NCI-H1436 (cell line): ENCODE measurements around the gene PRMT9.

Source experiments
- DNase-seq: peaks from one replicate; lab custom pipeline; 2025; lab: John Stamatoyannopoulos, UW

The PRMT9 gene

DNA sequence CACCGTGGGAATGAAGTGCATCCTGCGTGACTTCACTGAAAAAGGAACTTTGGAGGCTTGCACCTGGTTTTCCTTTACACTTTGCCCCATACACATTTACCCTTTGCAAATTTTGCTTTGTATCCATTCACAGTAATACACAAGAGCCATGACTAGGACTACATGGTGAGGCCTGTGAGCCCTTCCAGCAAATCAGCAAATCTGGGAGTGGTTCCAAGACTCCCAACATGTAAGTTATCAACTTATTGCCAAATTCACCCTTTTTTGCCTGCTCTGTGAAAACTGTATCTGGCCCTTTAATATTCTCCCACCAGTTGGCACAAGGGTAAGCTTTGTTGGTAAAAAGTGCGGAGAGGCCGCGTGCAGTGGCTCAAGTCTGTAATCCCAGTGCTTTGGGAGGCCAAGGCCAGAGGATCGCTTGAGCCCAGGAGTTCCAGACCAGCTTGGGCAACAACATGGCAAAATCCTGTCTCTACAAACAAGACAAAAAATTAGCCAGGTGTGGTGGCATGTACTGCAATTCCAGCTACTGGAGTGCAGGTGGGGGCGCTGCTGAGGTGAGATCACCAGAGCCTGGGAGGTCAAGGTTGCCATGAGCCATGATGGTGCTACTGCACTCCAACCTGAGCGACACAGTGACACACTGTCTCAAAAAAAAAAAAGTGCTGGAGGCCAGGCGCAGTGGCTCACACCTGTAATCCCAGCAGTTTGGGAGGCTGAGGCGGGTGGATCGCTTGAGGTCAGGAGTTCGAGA, 5.0 kb downstream of the PRMT9 start:
- DNase-seq: no peak

GRCh38 chr4:147678106-147678505, 5.9 kb downstream of the PRMT9 start:
- no peak for DNase-seq

DNA sequence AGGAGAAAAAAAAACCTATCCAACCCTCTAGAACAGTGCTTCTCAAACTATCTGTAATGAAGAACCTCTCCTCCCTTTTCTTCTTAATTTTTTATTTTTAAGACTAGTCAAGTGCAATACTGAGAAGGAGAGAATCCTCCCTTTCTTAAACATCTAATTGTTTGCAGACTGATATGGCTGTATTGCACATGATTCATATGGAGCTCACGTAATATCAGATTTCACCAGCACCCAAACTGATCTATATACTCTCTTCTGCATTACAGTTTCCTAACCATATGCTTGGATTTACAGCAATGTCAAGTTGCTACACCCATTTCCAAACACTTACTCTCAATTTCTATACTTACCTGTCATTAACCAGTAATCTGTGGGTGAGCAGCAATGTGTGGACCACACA, 9.5 kb downstream of the PRMT9 start:
- DNase-seq: no peak

DNA sequence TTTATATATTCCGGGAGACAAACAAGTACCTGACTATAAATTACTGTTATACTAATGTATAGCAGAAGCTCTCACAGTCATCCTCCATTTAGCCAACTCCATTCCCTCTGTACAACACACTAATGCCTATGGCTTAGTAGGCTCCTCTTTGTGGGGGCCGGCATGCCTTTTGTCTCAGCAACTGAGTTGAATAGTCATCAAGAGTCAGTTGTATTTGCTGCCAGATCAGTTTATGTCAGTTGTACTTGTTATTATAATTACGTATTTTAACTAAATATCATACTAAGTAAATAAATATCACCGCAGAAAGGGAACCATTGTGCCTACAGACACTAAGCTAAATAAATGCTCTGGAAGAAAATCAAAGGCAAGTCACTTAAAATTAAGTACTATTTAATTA, 9.9 kb downstream of the PRMT9 start:
- DNase-seq: no peak

GRCh38 chr4:147658501-147658900, 25.5 kb downstream of the PRMT9 start:
- no peak for DNase-seq

- no peak for DNase-seq
Measured at GRCh38 chr4:147655639-147656038, 28.3 kb downstream of the PRMT9 start.

GRCh38 chr4:147651563-147651962, 32.4 kb downstream of the PRMT9 start:
- DNase-seq: no peak

DNA sequence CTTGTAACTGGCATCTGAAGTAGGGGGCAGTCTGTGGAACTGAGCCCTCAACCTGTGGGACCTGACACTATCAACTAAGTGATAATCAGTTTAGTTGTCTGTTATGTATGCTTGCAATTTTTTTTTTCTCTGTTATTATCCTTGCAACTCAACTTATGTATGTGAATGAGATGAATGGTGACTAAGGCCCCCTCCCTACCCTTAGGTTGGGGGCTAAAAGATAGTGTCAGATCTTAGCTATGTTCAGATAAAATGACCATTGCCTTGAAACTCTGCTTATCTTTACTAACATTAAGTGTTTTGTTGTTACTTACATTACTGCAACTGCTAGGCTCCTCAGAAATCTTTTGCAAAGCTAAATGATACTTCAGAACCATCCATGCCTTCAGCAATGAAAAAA, 35.3 kb downstream of the PRMT9 start:
- DNase-seq: no peak

- DNase-seq: no peak
Measured at GRCh38 chr4:147645099-147645498, 38.9 kb downstream of the PRMT9 start.

DNA sequence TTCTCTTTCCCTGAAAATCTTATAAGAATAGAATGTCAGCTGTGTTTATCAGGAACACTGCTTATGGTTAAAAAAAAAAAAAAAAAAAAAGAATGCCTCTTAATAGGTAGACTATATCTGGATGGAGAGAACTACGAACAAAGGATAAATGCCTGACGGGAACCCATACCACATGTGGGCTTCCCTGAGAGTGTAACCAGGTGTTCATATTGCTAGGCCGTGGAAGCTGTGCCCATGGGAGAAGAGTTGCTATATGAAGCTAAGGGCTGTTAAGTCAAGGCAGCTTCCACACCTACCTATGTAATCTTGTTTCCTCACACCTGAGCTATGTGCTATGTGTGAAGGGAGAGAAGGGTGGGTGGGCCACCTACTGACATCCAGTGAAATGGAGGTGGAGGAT, 39.5 kb downstream of the PRMT9 start:
- DNase-seq: no peak

DNA sequence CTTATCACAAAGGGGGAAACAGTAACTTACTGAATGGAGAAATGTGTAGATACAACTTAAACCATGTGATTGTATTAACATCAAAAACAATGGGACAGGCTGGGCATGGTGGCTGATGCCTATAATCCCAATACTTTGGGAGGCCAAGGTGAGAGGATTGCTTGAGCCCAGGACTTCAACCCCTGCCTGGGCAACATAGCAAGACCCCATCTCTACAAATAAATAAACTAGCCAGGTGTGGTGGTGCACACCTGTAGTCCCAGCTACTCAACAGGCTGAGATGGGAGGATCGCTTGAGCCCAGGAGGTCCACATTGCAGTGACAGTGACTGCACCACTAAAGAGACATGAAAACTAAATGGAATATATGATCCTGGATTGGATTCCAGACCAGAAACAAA, 40.3 kb downstream of the PRMT9 start:
- no peak for DNase-seq

- DNase-seq: no peak
Measured at GRCh38 chr4:147640331-147640730, 43.6 kb downstream of the PRMT9 start.

GRCh38 chr4:147639388-147639787, 44.6 kb downstream of the PRMT9 start:
- no peak for DNase-seq

DNA sequence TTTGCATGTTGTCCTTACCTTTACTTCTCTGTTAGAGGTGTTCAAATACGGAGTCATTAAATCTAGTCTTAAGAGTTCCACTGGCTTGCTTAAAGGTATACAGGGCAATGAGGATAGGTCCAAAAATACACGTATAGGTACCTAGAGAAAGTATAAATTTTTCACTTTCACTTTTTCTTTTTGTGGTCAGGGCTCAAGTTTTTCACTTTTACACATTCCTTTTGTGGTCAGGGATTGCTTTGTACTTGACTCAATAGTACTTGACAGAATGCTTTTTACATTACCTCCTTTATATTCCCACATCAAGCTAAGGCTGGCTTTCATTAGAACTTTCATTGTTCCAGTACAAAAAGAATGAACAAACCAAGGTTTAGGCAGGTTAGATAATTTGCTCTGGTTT, 45.0 kb downstream of the PRMT9 start:
- DNase-seq: no peak

- no peak for DNase-seq
Measured at GRCh38 chr4:147638365-147638764, 45.6 kb downstream of the PRMT9 start.

- DNase-seq: no peak
Measured at GRCh38 chr4:147635348-147635747, 48.6 kb downstream of the PRMT9 start.

DNA sequence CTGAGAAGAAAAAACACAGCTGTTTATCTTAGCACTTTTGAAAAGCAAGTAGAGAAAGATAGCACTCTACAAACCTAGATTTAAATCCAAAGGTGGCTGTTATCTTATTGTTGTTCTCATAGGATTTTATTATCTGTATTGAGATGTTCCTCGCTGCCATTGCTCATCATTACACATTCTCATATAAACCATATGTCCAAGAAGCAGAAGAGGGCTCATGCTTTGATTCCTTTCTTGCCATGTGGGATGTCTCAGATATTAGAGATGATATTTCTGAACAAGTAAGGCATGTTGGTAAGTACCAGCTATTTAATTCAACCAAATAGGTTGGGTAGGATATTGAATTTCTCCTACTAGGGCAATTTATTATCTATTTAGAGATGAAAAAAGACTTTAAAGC, 50.3 kb downstream of the PRMT9 start:
- no peak for DNase-seq

GRCh38 chr4:147633113-147633512, 50.9 kb downstream of the PRMT9 start:
- DNase-seq: no peak

- DNase-seq: no peak
Measured at GRCh38 chr4:147629783-147630730, 53.9 kb downstream of the PRMT9 start.

- DNase-seq: no peak
Measured at GRCh38 chr4:147628415-147628814, 55.5 kb downstream of the PRMT9 start.

- DNase-seq: no peak
Measured at GRCh38 chr4:147626903-147627302, 57.1 kb downstream of the PRMT9 start.

GRCh38 chr4:147625733-147626132, 58.2 kb downstream of the PRMT9 start:
- DNase-seq: no peak

DNA sequence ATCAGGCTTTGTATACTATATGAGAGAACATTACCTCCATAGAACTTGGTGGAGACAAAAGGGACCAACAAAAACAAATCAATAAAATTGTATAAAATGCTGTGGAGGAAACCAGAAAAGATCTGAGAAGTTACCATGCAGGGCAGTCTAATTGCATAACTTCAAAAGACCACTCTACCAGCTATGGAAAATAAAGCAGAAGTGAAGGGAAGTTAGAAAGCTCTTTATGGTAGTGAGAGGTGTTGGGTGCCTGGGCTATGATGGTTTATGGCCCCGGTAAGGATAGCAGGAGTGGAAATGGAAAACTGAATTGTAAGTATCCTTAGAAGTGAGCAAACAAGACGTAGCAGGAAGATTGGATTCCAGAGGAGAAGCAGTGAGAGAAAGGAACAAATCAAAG, 63.6 kb downstream of the PRMT9 start:
- no peak for DNase-seq
